Progenitor cell of endocrine pancreas (in vitro differentiated cells): Measurements from ENCODE around the gene EIF3A. TPM values are rescaled to one million over a fixed set of nuclear protein-coding genes. Genes with fewer than 3 reads are reported as not detected.

Experiments
- DNase-seq: peaks from one replicate; pipeline ENCODE4 v3.0.0; 2021; ENCODE audit warnings: low spot score; ENCODE audit not compliant: unreplicated experiment
- H3K27ac Mint-ChIP-seq: 2 replicates; pipeline ENCODE4 v1.8.0; 2021; ENCODE audit warnings: mild to moderate bottlenecking, moderate library complexity, mixed read lengths
- H3K27me3 Mint-ChIP-seq: 2 replicates; pipeline ENCODE4 v1.8.0; 2021; ENCODE audit warnings: mixed read lengths
- H3K36me3 Mint-ChIP-seq: 2 replicates; pipeline ENCODE4 v1.8.0; 2022; ENCODE audit warnings: mixed read lengths; ENCODE audit not compliant: insufficient read depth
- H3K4me1 Mint-ChIP-seq: 2 replicates; pipeline ENCODE4 v1.8.0; 2021; ENCODE audit warnings: low read depth, mixed read lengths
- H3K4me3 Mint-ChIP-seq: 2 replicates; pipeline ENCODE4 v1.8.0; 2021; ENCODE audit warnings: low read depth, mild to moderate bottlenecking, moderate library complexity, mixed read lengths
- H3K9me3 Mint-ChIP-seq: 2 replicates; pipeline ENCODE4 v1.8.0; 2021; ENCODE audit warnings: low read depth, mixed read lengths
- total RNA-seq: library from RNA; stranded (reverse); gene quantifications from 2 replicates; pipeline ENCODE4 v1.2.1, GENCODE V29; 2021
- TF ChIP-seq, protein P1 (sequence below): fragments of 200-600 bp; sonication (generic); IDR thresholded peaks from one replicate; pipeline ENCODE4 v1.5.0; 2021; ENCODE audit warnings: antibody characterized with exemption, mild to moderate bottlenecking; ENCODE audit not compliant: unreplicated experiment

EIF3A gene
- total RNA-seq, 1 donor from 2014 or later, result 127 TPM

- Mint-ChIP-seq H3K4me1 (peaks cover 4% of the 10 kb centered on the region), H3K9me3 (no peaks in the 10 kb centered on the region), H3K27me3 (no peaks in the 10 kb centered on the region), H3K36me3 (peaks cover 45% of the 10 kb centered on the region), H3K27ac (peak overlapping the region; percentile 85), H3K4me3 (no peak overlapping the region)
- no peak for DNase-seq
- TF ChIP-seq, protein P1, sequence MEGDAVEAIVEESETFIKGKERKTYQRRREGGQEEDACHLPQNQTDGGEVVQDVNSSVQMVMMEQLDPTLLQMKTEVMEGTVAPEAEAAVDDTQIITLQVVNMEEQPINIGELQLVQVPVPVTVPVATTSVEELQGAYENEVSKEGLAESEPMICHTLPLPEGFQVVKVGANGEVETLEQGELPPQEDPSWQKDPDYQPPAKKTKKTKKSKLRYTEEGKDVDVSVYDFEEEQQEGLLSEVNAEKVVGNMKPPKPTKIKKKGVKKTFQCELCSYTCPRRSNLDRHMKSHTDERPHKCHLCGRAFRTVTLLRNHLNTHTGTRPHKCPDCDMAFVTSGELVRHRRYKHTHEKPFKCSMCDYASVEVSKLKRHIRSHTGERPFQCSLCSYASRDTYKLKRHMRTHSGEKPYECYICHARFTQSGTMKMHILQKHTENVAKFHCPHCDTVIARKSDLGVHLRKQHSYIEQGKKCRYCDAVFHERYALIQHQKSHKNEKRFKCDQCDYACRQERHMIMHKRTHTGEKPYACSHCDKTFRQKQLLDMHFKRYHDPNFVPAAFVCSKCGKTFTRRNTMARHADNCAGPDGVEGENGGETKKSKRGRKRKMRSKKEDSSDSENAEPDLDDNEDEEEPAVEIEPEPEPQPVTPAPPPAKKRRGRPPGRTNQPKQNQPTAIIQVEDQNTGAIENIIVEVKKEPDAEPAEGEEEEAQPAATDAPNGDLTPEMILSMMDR, result no peak
These were observed 19.3 kb downstream of the EIF3A start for GRCh38 chr10:119061352-119061751.

GRCh38 chr10:119060107-119060506, 20.5 kb downstream of the EIF3A start:
- Mint-ChIP-seq H3K9me3 (no peaks in the 10 kb centered on the region), H3K27me3 (no peaks in the 10 kb centered on the region), H3K36me3 (peaks cover 42% of the 10 kb centered on the region), H3K27ac (peak overlapping the region; percentile 7), H3K4me1 (peaks cover 4% of the 10 kb centered on the region), H3K4me3 (no peak overlapping the region)
- DNase-seq, result no peak
- TF ChIP-seq, protein P1, result no peak

DNA sequence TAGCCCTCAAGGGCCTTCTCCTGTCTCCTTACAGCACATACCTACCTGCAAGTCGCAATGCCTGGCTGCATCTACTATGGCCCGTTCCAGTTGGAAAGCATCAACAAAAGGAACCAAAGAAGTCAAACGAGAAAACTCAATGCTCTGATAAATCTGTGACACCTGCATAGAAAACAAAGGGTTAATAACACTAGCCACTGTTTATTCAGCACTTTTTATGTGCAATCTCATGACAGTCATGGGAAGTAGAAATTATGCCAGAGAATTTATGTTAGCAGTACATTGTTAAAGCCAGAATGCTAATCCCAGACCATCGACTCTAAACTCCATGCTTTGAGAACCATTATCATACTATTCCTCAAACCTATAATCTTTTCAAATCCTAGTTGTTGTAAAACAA, 21.1 kb downstream of the EIF3A start:
- Mint-ChIP-seq H3K4me1 (peaks cover 4% of the 10 kb centered on the region), H3K27me3 (no peaks in the 10 kb centered on the region), H3K27ac (no peak overlapping the region), H3K9me3 (no peaks in the 10 kb centered on the region), H3K36me3 (peaks cover 42% of the 10 kb centered on the region), H3K4me3 (no peak overlapping the region)
- DNase-seq, result no peak
- TF ChIP-seq, protein P1, result no peak

DNA sequence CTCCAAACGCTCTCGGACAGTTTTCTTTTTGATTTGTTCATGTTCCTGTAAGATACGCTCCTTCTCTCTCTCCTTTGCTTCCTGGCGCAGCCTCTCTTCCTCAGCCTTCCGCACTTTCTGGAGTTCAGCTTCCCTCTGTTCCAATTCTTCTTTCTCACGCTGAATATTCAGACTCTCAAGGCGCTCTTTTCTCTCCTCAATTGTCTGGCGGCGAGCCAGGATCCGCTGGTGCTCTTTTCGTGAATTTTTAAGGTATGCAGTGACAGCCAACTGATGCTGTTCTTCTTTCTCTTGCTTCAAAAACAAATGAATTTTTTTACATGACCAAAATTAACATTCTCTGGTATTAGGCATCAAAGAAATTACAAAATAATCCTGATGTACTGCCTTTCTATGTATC, 22.6 kb downstream of the EIF3A start:
- Mint-ChIP-seq H3K4me3 (no peak overlapping the region), H3K9me3 (no peaks in the 10 kb centered on the region), H3K27me3 (no peaks in the 10 kb centered on the region), H3K27ac (peak overlapping the region; percentile 10), H3K4me1 (peaks cover 4% of the 10 kb centered on the region), H3K36me3 (peaks cover 41% of the 10 kb centered on the region)
- DNase-seq, result no peak
- TF ChIP-seq, protein P1, result no peak

GRCh38 chr10:119055472-119055871, 25.1 kb downstream of the EIF3A start:
- H3K27me3 Mint-ChIP-seq, result no peaks in the 10 kb centered on the region
- H3K9me3 Mint-ChIP-seq, result no peaks in the 10 kb centered on the region
- no peak for DNase-seq
- H3K4me3 Mint-ChIP-seq, result no peak overlapping the region
- no peak overlapping the region for H3K27ac Mint-ChIP-seq
- peaks cover 54% of the 10 kb centered on the region for H3K36me3 Mint-ChIP-seq
- H3K4me1 Mint-ChIP-seq, result peaks cover 4% of the 10 kb centered on the region
- TF ChIP-seq, protein P1, result no peak
